K562 (cell line): Measurements from ENCODE around the gene PPP1R3E. TPM values are rescaled to one million over a fixed set of nuclear protein-coding genes. Genes with fewer than 3 reads are reported as not detected.

Source experiments
- E2F5 ChIP-seq: sonication (generic); formaldehyde crosslinking; IDR thresholded peaks from 2 replicates; pipeline ENCODE4 v1.8.0; 2022; ENCODE audit warnings: mild to moderate bottlenecking, missing genetic modification reagents
- ERF ChIP-seq: fragments of 450-650 bp; formaldehyde crosslinking; IDR thresholded peaks from 2 replicates; pipeline ENCODE4 v1.4.0; 2020; ENCODE audit warnings: mild to moderate bottlenecking, mixed read lengths
- HMGN3 ChIP-seq: IDR thresholded peaks from 2 replicates; pipeline ENCODE4 v1.6.1; 2011; ENCODE audit warnings: borderline replicate concordance, low read depth, mild to moderate bottlenecking, mixed read lengths, low read length; ENCODE audit not compliant: insufficient read length; ENCODE audit errors: extremely low read depth
- MEF2D ChIP-seq: conservative IDR thresholded peaks from 2 replicates; pipeline ENCODE4 v1.6.1; 2016; ENCODE audit warnings: low read depth, missing genetic modification characterization, missing compliant biosample characterization
- MXI1 ChIP-seq: IDR thresholded peaks from 2 replicates; pipeline ENCODE4 v1.6.1; 2011; ENCODE audit warnings: low read depth, mild to moderate bottlenecking, improper control_type of control experiment, low read length
- NONO ChIP-seq, 2 experiments: fragments of 200-400 bp in 1 of 2; fragments of 450-650 bp in 1 of 2; formaldehyde crosslinking in 1 of 2; IDR thresholded peaks; 2 replicates each; pipeline ENCODE4 v1.6.1; 2017; ENCODE audit warnings: low read depth in 2 of 2, mild to moderate bottlenecking in 2 of 2, moderate library complexity in 2 of 2, low read length in 1 of 2
- SMARCA5 ChIP-seq: fragments of 450-650 bp; IDR thresholded peaks from 2 replicates; pipeline ENCODE4 v1.6.1; 2016
- SNIP1 ChIP-seq: fragments of 450-650 bp; IDR thresholded peaks from 2 replicates; pipeline ENCODE4 v1.7.1; 2017; ENCODE audit warnings: low read depth, mild to moderate bottlenecking
- TRIM24 ChIP-seq, 2 experiments: fragments of 450-650 bp; IDR thresholded peaks; 2 replicates each; pipeline ENCODE4 v1.6.1; 2016
- TRIM25 ChIP-seq: fragments of 450-650 bp; IDR thresholded peaks from 2 replicates; pipeline ENCODE4 v1.7.0; 2016; ENCODE audit warnings: borderline replicate concordance
- UBTF ChIP-seq, 2 experiments: IDR thresholded peaks; 2 replicates each; pipeline ENCODE4 v1.6.1; 2012; ENCODE audit warnings: improper control_type of control experiment in 2 of 2, low read depth in 2 of 2, low read length in 2 of 2, borderline replicate concordance in 1 of 2
- VEZF1 ChIP-seq: fragments of 200-800 bp; sonication (Bioruptor generic); IDR thresholded peaks from 2 replicates; pipeline ENCODE4 v1.6.1; 2017; ENCODE audit warnings: missing genetic modification characterization, missing compliant biosample characterization
- ZNF277 ChIP-seq: fragments of 250-450 bp; sonication (Bioruptor Pico); IDR thresholded peaks from 2 replicates; pipeline ENCODE4 v1.8.0; 2022; ENCODE audit warnings: inconsistent platforms, mild to moderate bottlenecking, moderate library complexity, borderline replicate concordance
- ZNF639 ChIP-seq, 2 experiments: fragments of 200-800 bp in 1 of 2; sonication (Bioruptor generic) in 1 of 2; sonication (generic) in 1 of 2; formaldehyde crosslinking in 1 of 2; IDR thresholded peaks in 1 of 2; conservative IDR thresholded peaks in 1 of 2; 2 replicates each; pipeline versions ENCODE4 v1.5.0 to v1.6.1; 2016 to 2020; ENCODE audit warnings: missing compliant biosample characterization in 1 of 2, missing genetic modification characterization in 1 of 2, missing genetic modification reagents in 1 of 2
- ZNF77 ChIP-seq: fragments of 250-450 bp; sonication (Bioruptor Pico); IDR thresholded peaks from 2 replicates; pipeline ENCODE4 v1.5.0; 2020
- polyA plus RNA-seq, 8 experiments: library from polyadenylated mRNA; depleted of rRNA in 4 of 8; stranded (reverse) in 5 of 8; unstranded in 3 of 8; fragments of >200 nt; fragmentation: Nextera tagmentation in 2 of 8; fragmentation: Illumina TruSeq in 1 of 8; extraction: Ambion mirVana in 2 of 8; extraction: Trizol in 1 of 8; gene quantifications; 2 replicates each; pipeline versions ENCODE4 v1.2.1 to v1.2.3, GENCODE V29; 2011 to 2014; ENCODE audit warnings: inconsistent platforms in 1 of 8, missing spikeins in 1 of 8
- total RNA-seq, 7 experiments: library from RNA; depleted of rRNA in 6 of 7; stranded (reverse); fragments of >200 nt in 6 of 7; fragmentation: Illumina TruSeq in 2 of 7; extraction: Trizol in 2 of 7; gene quantifications; 2 replicates each; pipeline versions ENCODE4 v1.2.1 to v1.2.3, GENCODE V29; 2011 to 2021; ENCODE audit warnings: low replicate concordance in 1 of 7

PPP1R3E gene
- total and polyA plus RNA-seq, 9 of the 15 experiments (the other 6 are each of a cell fraction or from before 2014, with no cell fraction given): 3.2 to 18.4 (median 7.6) TPM

- TF ChIP-seq ZNF639 (CRISPR knock-in tag; conservative IDR thresholded peaks at IDR 0.05 in 1 of 2, IDR thresholded peaks at IDR 0.05 in 1 of 2) (peak in 1 of 2 experiments; percentile 99; a peak in 2 of 4 replicates), SMARCA5 (0 out of 2 replicates have a peak, but pooled peaks have one; percentile 22), MXI1 (no peak), NONO (IDR thresholded peaks at IDR 0.05; ENCODE audit: low read depth in 2 of 2, low read length in 1 of 2) (peak in 1 of 2 experiments; percentile 48; a peak in 1 of 4 replicates), HMGN3 (peak; percentile 7), ERF (CRISPR knock-in tag) (peak; percentile 87; the same call in 1 of the 2 replicates), MEF2D (tag) (no peak), TRIM25 (no peak), ZNF277 (CRISPR knock-in tag) (no peak), VEZF1 (CRISPR knock-in tag) (peak; percentile 90), UBTF (IDR thresholded peaks at IDR 0.05; ENCODE audit: borderline replicate concordance in 1 of 2, low read depth in 2 of 2, low read length in 2 of 2) (no peak), SNIP1 (no peak), E2F5 (CRISPR knock-in tag) (no peak), TRIM24 (IDR thresholded peaks at IDR 0.05) (no peak; a peak in 1 of 4 replicates), ZNF77 (CRISPR knock-in tag) (peak; percentile 86; the same call in 1 of the 2 replicates)
Observed at GRCh38 chr14:23320584-23321571, 18.2 kb upstream of the PPP1R3E start, which contains the start of gene PABPN1 (continued).
